Activated CD8-positive, alpha-beta memory T cell treated with anti-CD3 and anti-CD28 coated beads, Interleukin-2, amount 50 U/mL, for 24 hours (primary cell): Measurements from ENCODE around the gene MRPL37.

ENCODE experiments used
- DNase-seq: peaks from one replicate; pipeline ENCODE4 v3.0.0-alpha.2; 2020; ENCODE audit errors: extremely low read depth

Gene MRPL37

GRCh38 chr1:54265126-54265525 lies 65.2 kb downstream of the MRPL37 start:
- DNase-seq: no peak

GRCh38 chr1:54265659-54266058 lies 65.7 kb downstream of the MRPL37 start:
- no peak for DNase-seq

- DNase-seq: no peak
Measured at GRCh38 chr1:54266195-54266594, 66.2 kb downstream of the MRPL37 start.

GRCh38 chr1:54266908-54267307 lies 66.9 kb downstream of the MRPL37 start:
- DNase-seq: no peak
